Effector CD8-positive, alpha-beta T cell (primary cell): ENCODE results near the gene PSMD14.

Experiments
- DNase-seq: peaks from one replicate; lab custom pipeline; 2025; lab: John Stamatoyannopoulos, UW

Gene PSMD14

DNA sequence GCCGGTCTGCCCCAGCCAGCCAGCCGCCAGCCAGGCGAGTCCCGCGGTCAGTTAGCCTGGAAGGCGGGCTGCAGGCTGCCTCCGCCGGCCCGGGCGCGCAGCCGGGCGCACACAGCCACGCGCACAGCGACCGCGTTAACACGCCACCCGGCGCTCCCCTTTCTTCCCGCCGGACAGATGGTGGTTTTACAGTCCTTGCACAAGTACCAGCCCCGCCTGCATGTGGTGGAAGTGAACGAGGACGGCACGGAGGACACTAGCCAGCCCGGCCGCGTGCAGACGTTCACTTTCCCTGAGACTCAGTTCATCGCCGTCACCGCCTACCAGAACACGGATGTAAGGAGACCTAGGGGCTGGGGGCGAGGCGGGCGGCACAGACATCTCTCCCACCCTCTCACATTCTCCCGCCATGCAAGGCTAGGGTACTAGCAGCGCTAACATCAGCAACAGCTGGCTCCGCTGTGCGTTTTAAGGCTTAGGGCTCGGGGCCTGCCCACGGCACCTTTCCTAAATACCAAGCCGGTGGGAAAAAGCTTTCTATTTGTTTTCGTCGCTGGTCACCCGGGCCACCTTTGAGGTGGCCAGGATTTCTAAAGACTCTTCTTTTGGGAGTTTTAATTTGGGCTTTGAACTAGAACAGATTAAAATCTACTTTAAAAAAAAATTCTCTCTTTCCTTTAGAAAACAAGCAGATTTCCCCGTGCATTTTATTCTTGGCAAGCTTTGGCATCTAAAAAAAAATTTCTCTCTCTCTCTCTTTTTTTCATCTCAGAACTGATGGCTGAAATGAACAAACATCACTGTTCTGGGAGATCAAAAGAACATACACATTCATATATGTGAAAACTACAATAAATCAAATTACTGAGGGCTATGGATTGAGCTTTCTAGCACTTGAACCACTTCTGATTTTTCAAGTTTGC, 110.8 kb downstream of the PSMD14 start:
- DNase-seq, result no peak

DNA sequence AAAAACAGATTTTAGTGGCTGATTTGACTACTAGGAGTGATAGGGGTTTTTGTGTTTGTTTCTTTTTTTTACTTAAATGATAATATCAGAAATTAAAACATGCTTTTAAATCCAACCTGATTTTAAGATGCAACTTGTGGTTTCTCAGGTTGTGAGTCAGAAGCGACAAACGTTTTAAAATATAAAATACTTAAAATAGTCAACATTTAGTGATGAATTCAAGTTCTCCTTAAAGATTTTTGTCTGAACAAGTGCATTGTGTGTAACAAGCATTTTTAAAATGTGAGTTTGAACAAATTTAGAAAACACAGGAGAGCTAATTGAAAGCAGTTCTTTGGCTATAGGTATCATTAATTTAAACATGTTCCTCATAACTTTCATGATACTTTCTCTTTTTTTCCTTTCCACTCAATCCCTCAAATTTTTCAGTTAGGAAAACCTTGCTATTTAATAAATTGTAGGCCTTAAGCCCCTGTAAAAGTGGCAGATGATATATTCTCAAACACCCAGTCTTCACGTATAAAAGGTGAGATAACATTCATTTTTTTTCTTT, 111.5 kb downstream of the PSMD14 start:
- DNase-seq, result no peak

DNA sequence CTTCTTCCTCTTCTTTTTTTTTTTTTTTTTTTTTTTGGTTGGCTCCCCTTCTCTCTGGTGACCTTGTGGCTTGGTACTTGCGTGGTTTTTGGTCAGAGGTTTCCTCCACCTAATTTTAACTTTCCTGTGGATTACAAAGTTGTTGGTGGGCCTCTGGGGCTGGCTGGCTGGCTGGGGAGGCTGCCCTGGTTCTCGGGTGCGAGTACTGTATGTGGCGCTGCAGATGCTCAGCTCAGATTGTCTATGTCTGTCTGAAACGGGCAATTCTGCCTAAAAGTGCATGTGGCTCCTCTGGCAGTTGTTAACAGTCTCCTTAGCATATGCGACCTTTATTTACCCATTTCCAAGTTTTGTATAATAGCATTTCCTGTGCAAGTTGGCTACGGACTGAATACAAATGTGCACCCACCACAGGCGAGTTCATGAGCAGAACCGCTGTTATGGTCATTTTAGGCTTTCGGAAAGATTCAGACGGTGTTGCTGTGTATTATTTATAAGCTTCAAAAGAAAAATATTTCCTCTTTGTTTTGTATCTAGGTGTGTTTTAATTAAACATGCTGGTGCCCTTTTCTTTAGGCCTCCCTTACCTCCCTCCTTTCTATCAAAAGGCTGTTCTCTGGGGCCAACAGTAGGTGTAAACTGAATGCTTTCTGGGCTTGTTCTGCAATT, 112.3 kb downstream of the PSMD14 start:
- DNase-seq, result no peak

- no peak for DNase-seq
These were observed 113.5 kb downstream of the PSMD14 start for GRCh38 chr2:161421686-161422085.

GRCh38 chr2:161422816-161423403, 114.7 kb downstream of the PSMD14 start:
- DNase-seq, result no peak

DNA sequence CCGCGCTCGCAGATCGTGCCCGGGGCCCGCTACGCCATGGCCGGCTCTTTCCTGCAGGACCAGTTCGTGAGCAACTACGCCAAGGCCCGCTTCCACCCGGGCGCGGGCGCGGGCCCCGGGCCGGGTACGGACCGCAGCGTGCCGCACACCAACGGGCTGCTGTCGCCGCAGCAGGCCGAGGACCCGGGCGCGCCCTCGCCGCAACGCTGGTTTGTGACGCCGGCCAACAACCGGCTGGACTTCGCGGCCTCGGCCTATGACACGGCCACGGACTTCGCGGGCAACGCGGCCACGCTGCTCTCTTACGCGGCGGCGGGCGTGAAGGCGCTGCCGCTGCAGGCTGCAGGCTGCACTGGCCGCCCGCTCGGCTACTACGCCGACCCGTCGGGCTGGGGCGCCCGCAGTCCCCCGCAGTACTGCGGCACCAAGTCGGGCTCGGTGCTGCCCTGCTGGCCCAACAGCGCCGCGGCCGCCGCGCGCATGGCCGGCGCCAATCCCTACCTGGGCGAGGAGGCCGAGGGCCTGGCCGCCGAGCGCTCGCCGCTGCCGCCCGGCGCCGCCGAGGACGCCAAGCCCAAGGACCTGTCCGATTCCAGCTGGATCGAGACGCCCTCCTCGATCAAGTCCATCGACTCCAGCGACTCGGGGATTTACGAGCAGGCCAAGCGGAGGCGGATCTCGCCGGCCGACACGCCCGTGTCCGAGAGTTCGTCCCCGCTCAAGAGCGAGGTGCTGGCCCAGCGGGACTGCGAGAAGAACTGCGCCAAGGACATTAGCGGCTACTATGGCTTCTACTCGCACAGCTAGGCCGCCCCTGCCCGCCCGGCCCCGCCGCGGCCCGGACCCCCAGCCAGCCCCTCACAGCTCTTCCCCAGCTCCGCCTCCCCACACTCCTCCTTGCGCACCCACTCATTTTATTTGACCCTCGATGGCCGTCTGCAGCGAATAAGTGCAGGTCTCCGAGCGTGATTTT, 115.5 kb downstream of the PSMD14 start:
- DNase-seq, result no peak

- no peak for DNase-seq
These were observed 116.2 kb downstream of the PSMD14 start for GRCh38 chr2:161424394-161424769.

- no peak for DNase-seq
These were observed 116.9 kb downstream of the PSMD14 start for GRCh38 chr2:161424891-161425727.

- DNase-seq, result no peak
These were observed 117.7 kb downstream of the PSMD14 start for GRCh38 chr2:161425728-161426454.

GRCh38 chr2:161426455-161426921, 118.3 kb downstream of the PSMD14 start:
- DNase-seq, result no peak

GRCh38 chr2:161426922-161427663, 118.9 kb downstream of the PSMD14 start:
- no peak for DNase-seq

DNA sequence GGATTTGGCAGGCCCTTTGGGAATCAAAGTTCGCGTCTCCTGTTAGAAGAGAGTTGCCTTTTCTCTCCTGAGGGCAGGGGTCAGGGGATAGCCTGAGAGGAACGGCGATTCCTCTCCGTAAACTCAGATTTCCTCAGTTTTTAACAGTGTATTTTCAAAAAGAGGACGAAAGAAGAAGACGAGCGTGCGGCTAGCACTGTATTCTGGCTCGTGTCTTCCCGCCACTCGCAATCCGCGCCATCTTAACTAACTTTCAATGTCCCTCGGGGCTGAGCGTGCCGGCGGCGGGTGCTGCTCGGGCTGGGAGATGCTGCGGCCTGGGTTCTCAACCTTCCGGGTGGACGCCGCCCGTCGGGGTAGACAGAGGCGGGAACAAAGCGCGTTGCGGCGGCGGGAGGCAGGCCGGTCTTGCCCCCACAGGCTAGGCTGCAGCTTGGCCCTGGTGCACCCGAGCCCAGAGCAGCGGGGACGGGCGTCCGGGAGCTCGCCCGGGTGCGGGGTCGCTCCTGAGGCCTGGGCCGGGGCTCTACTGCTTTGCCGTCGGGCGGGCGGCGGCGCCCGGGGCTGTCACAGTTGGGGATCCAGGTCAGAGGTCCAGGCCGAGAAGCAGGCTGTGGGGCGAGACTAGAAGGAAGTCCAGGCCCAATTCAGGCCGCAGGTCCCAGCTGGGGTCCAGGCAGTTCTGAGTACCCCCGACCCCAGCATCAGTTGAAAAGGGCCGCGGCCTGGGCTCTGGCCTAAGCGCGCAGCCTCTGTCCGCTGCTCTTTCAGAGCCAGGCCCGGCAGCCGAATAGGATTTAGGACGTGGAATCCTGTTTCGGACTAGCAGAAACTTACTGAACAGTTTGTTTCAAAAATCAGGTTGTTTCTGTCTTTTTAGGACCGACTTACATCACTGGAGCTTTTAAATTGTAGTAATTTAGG, 119.7 kb downstream of the PSMD14 start:
- no peak for DNase-seq

- DNase-seq, result no peak
These were observed 122.2 kb downstream of the PSMD14 start for GRCh38 chr2:161430386-161430785.

DNA sequence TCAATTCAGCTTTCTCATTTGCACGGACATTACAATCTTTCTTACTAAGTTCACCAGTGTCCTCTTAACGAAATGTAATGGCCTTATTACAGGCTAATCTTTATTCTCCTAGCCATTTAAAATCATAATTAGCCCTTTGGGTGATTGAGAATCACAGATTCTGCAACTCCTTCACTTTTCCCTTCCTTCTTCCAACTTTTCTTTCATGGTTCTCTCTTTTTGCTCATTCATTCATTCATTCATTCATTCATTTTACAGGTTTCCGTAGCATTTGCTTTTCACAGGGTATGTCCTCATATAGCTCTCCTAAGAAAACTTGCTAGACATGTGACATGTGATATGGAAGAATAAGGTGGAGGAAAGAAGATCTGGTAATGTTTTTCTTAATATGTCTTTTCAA, 123.9 kb downstream of the PSMD14 start:
- DNase-seq, result no peak

DNA sequence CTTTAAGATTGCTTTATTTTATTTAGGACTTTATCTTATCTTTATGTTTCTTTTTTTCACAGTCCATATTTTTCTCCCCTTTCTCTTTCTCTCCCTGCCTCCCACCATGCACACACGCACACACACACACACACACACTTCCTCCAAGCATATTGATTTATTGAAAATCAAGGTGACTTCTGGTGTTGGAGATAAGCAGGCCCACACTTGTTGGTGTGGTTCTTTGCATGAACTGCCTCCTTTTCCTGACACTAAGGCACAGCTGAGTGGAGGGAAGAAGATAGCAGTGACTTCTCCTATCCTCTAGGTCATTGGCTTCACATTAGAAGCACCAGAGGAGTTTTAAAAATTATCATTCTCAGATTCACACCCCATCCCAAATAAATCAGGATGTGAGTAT, 125.9 kb downstream of the PSMD14 start:
- no peak for DNase-seq

GRCh38 chr2:161436411-161436810, 128.2 kb downstream of the PSMD14 start:
- DNase-seq, result no peak

DNA sequence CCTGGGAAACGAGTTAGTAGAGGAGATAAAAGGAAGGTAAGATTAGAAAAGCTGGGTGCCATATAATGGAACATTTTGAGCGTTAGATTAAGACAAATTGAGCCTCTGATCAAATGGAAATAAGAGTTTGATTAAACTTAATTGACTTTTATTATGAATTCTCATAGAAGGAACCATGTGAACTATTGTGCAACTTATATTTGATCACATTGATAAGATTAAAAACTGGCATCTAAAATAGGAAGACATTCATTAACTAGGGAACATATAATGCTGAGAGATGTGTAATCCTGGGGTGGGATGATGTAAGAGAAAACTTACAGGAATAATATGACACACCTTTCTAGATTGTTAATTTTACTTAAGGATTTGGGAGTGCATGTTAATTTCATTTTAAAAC, 130.4 kb downstream of the PSMD14 start:
- DNase-seq, result no peak

DNA sequence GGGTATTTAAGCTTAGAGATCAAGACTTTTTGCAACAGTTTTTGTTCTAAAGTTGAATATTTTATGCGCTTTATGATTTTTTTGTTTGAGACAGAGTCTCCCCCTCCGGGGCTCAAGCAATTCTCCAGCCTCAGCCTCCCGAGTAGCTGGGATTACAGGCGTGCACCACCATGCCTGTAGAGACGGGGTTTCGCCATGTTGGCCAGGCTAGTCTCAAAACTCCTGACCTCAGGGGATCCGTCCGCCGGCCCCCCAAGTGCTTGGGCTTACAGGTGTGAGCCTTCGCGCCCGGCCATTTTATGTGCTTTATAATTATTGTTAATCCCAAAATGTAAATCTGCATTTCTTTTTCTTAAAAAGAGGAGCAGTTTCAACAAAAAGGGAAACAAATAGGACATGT, 136.9 kb downstream of the PSMD14 start:
- no peak for DNase-seq
